Right cardiac atrium (tissue), 5 donors: Measurements from ENCODE around the gene CNTROB. TPM values are rescaled to one million over a fixed set of nuclear protein-coding genes. Genes with fewer than 3 reads are reported as not detected.

Source experiments
- ATAC-seq, 2 donors: fragments of 200-7000 bp; cut with Tn5 transposase; one replicate each; pipeline versions ENCODE4 v1.8.0 to v1.9.1; 2020; ENCODE audit warnings: moderate library complexity in 2 of 2, mild to moderate bottlenecking in 1 of 2
- DNase-seq, 3 donors: peaks; one replicate each; pipeline ENCODE4 v3.0.0-alpha.2; 2020
- H3K27ac ChIP-seq: one replicate; pipeline ENCODE4 v1.5.1; 2013; ENCODE audit warnings: mild to moderate bottlenecking, low read length, control low read depth, moderate library complexity
- H3K27me3 ChIP-seq: one replicate; pipeline ENCODE4 v1.6.1; 2013; ENCODE audit not compliant: control insufficient read depth, insufficient read depth
- H3K4me1 ChIP-seq: one replicate; pipeline ENCODE4 v1.6.1; 2013; ENCODE audit warnings: low read length; ENCODE audit not compliant: control insufficient read depth, insufficient read depth
- H3K4me3 ChIP-seq: one replicate; pipeline ENCODE4 v1.5.1; 2013; ENCODE audit warnings: low read length, control low read depth
- H3K9me3 ChIP-seq: one replicate; pipeline ENCODE4 v1.6.1; 2013; ENCODE audit warnings: low read length; ENCODE audit not compliant: control insufficient read depth
- WGBS: extraction: QIAGEN DNeasy Blood & Tissue Kit; methylation state at CpG from one replicate; pipeline ENCODE4 v1.1.7; 2013; 5-methylcytosine and 5-hydroxymethylcytosine counted together
- intact Hi-C, 4 donors: fragments of 100-400 bp; cut with DNase I; formaldehyde crosslinking; loops; one replicate each; pipeline versions ENCODE4 v1.11.0 to v1.14.0; 2022 to 2023
- polyA plus RNA-seq: library from polyadenylated mRNA; stranded (reverse); fragments of 200-250 nt; gene quantifications from one replicate; pipeline ENCODE4 v1.2.3, GENCODE V29; 2013
- total RNA-seq, 4 donors: library from RNA; stranded (reverse); fragmentation: NEBNext Ultra II Directional; extraction: Animal tissue kit (Norgen Biotek cat#: 25700); gene quantifications; one replicate each; pipeline ENCODE4 v1.2.1, GENCODE V29; 2021
- donor health status: healthy with polysubstance abuse.
- donor health status: DM: no; HTN: yes; CAD: no.
- donor health status: DM: no; HTN: no; CAD: no.
- donor health status: DM: no; HTN: yes; CAD: no; lungs with severe emphysema.
- donor health status: DM: yes; HTN: yes; CAD: no.

Gene CNTROB
- total and polyA plus RNA-seq, 5 donors: 9.6 to 14.6 (median 10.1) TPM

- H3K9me3 ChIP-seq: no peaks in the 10 kb centered on the region
- no peak overlapping the region for H3K27ac ChIP-seq
- no peak for ATAC-seq
- H3K4me1 ChIP-seq: peaks cover 6% of the 10 kb centered on the region
- intact Hi-C loops: no loop called here
- DNase-seq: no peak
- no peak overlapping the region for H3K4me3 ChIP-seq
- no peaks in the 10 kb centered on the region for H3K27me3 ChIP-seq
- 75% methylated on average over 3 of the region's 3 CpGs for WGBS
Observed at GRCh38 chr17:7927596-7927995, 4.4 kb upstream of the CNTROB start.

- intact Hi-C loops: no loop called here
- peak; percentile 66 to 84 (median 82) for DNase-seq
- WGBS: 38% methylated on average over 67 of the region's 67 CpGs
- no peak within 1 kb of the TSS for H3K4me3 ChIP-seq
- H3K27ac ChIP-seq: no peak within 1 kb of the TSS
- H3K4me1 ChIP-seq: peaks cover 2% of the 10 kb centered on the region
- no peaks in the 10 kb centered on the region for H3K9me3 ChIP-seq
- no peaks in the 10 kb centered on the region for H3K27me3 ChIP-seq
- ATAC-seq: no peak
Observed at GRCh38 chr17:7929158-7930023, 2.6 kb upstream of the CNTROB start, which contains the start of gene KCNAB3. Gene KCNAB3, minus strand, starts transcription at chr17:7929856. Its CDS starts 421 bp downstream, at chr17:7929435.

GRCh38 chr17:7930841-7931631 lies 970 bp upstream of the CNTROB start:
- WGBS: 37% methylated on average over 20 of the region's 20 CpGs
- H3K4me1 ChIP-seq: peaks cover 2% of the 10 kb centered on the region

GRCh38 chr17:7932483-7932891 lies 481 bp downstream of the CNTROB start:
- intact Hi-C loops: no loop called here
- Histone ChIP-seq H3K4me1 (peaks cover 2% of the 10 kb centered on the region), H3K27me3 (no peaks in the 10 kb centered on the region), H3K9me3 (no peaks in the 10 kb centered on the region), H3K27ac (peak overlapping the region; percentile 24), H3K4me3 (peak overlapping the region; percentile 54)
- under 1% methylated on average over 17 of the region's 17 CpGs for whole genome bisulfite sequencing
- ATAC-seq (peak; percentile 12 to 44), DNase-seq (peak; percentile 32 to 65 (median 62))

More at GRCh38 chr17:7930841-7931631, 970 bp upstream of the CNTROB start:
- DNase-seq (peak in 1 of 3 donors; percentile 38), ATAC-seq (no peak)
- Histone ChIP-seq H3K4me3 (peak overlapping the region; percentile 72), H3K27ac (no peak overlapping the region), H3K27me3 (no peaks in the 10 kb centered on the region), H3K9me3 (no peaks in the 10 kb centered on the region)
- intact Hi-C loops: no loop called here

- no peak for ATAC-seq
- intact Hi-C loops: no loop called here
- WGBS: 9% methylated on average over 16 of the region's 16 CpGs
Observed at GRCh38 chr17:7932949-7933348, 943 bp downstream of the CNTROB start.

GRCh38 chr17:7935859-7936258 lies 3.9 kb downstream of the CNTROB start:
- no peaks in the 10 kb centered on the region for H3K27me3 ChIP-seq
- no peak for ATAC-seq
- H3K4me3 ChIP-seq: no peak overlapping the region
- intact Hi-C loops: no loop called here
- peaks cover 1% of the 10 kb centered on the region for H3K4me1 ChIP-seq
- H3K27ac ChIP-seq: no peak overlapping the region
- H3K9me3 ChIP-seq: no peaks in the 10 kb centered on the region
- DNase-seq: no peak

More at GRCh38 chr17:7932949-7933348, 943 bp downstream of the CNTROB start:
- H3K27me3 ChIP-seq: no peaks in the 10 kb centered on the region
- H3K9me3 ChIP-seq: no peaks in the 10 kb centered on the region
- peak overlapping the region; percentile 54 for H3K4me3 ChIP-seq
- peaks cover 2% of the 10 kb centered on the region for H3K4me1 ChIP-seq
- DNase-seq: peak in 2 of 3 donors; percentile 39 to 59
- H3K27ac ChIP-seq: no peak overlapping the region

- no peaks in the 10 kb centered on the region for H3K9me3 ChIP-seq
- intact Hi-C loops: no loop called here
- DNase-seq (no peak), ATAC-seq (no peak)
- no peak overlapping the region for H3K4me3 ChIP-seq
- 96% methylated on average over 4 of the region's 4 CpGs for WGBS
- H3K4me1 ChIP-seq: no peaks in the 10 kb centered on the region
- no peaks in the 10 kb centered on the region for H3K27me3 ChIP-seq
- no peak overlapping the region for H3K27ac ChIP-seq
Observed at GRCh38 chr17:7940034-7940433, 8.0 kb downstream of the CNTROB start.

- Histone ChIP-seq H3K27ac (no peak overlapping the region), H3K4me3 (no peak overlapping the region), H3K27me3 (no peaks in the 10 kb centered on the region), H3K9me3 (no peaks in the 10 kb centered on the region), H3K4me1 (no peaks in the 10 kb centered on the region)
- intact Hi-C loops: no loop called here
- ATAC-seq: no peak
- 94% methylated on average over 6 of the region's 6 CpGs for WGBS
- no peak for DNase-seq
Observed at GRCh38 chr17:7940743-7941142, 8.7 kb downstream of the CNTROB start.

GRCh38 chr17:7943291-7943690 lies 11.3 kb downstream of the CNTROB start:
- Histone ChIP-seq H3K27me3 (no peaks in the 10 kb centered on the region), H3K9me3 (no peaks in the 10 kb centered on the region), H3K4me1 (no peaks in the 10 kb centered on the region), H3K27ac (no peak overlapping the region), H3K4me3 (no peak overlapping the region)
- WGBS: 90% methylated on average over 13 of the region's 13 CpGs
- ATAC-seq (no peak), DNase-seq (no peak)
- intact Hi-C loops: no loop called here

- no peaks in the 10 kb centered on the region for H3K4me1 ChIP-seq
- H3K4me3 ChIP-seq: no peak overlapping the region
- H3K27me3 ChIP-seq: no peaks in the 10 kb centered on the region
- 94% methylated on average over 9 of the region's 9 CpGs for WGBS
- ATAC-seq (no peak), DNase-seq (no peak)
- H3K27ac ChIP-seq: no peak overlapping the region
- H3K9me3 ChIP-seq: no peaks in the 10 kb centered on the region
- intact Hi-C loops: no loop called here
Observed at GRCh38 chr17:7944326-7944725, 12.3 kb downstream of the CNTROB start.

- 92% methylated on average over 7 of the region's 7 CpGs for WGBS
- no peak overlapping the region for H3K27ac ChIP-seq
- H3K27me3 ChIP-seq: no peaks in the 10 kb centered on the region
- no peak for ATAC-seq
- no peak for DNase-seq
- H3K4me1 ChIP-seq: no peaks in the 10 kb centered on the region
- H3K4me3 ChIP-seq: no peak overlapping the region
- no peaks in the 10 kb centered on the region for H3K9me3 ChIP-seq
- intact Hi-C loops: no loop called here
Observed at GRCh38 chr17:7945651-7946050, 13.6 kb downstream of the CNTROB start.
